ENCODE measurements around the gene C10orf90. TPM values are rescaled to one million over a fixed set of nuclear protein-coding genes. Genes with fewer than 3 reads are reported as not detected.

Gene C10orf90
- total RNA-seq, 1 experiment from 2014 or later = not detected

DNA sequence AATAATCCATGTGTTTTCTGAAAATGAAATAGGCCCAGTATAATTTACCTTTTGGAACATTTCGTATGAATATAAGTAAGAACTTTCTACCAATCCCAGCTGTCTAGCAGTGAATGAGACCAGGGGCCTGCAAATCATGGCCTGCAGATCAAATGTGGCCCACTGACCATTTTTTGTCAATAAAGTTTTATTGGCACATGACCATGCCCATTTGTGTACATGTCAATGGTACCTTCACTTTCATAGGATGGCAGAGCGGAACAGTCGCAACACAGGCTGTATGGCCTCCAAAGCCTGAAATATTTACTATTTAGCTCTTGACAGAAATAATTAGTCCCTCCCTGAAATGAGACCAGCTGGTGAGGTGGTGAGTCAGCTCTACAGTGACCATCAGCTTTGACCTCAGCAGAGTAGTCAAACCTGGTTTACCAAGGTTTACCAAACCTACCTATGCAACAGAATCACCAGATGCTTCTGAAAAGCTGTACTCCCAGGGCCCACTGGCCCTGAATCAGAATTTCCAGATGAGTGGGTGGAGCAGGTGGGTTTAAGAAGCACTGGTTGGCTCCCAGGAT is 13.8 kb upstream of the C10orf90 start:
- H4K8ac ChIP-seq (replicated peaks; ENCODE audit: insufficient read length, low read depth, low read length) = no peak overlapping the region
- no peak overlapping the region for H2BK20ac ChIP-seq (ENCODE audit: low read depth, low read length, poor library complexity, severe bottlenecking)
- no CpG with 5 or more reads among the region's 3 CpGs for WGBS (ENCODE audit: extremely low coverage, insufficient read length, low lambda C conversion rate)
- no peak overlapping the region for H3K14ac ChIP-seq (ENCODE audit: insufficient read depth, low read length)
- H3K23me2 ChIP-seq (ENCODE audit: insufficient read length, low read depth, low read length, poor library complexity, severe bottlenecking) = no peaks in the 10 kb centered on the region
- no peaks in the 10 kb centered on the region for H4K20me1 ChIP-seq (ENCODE audit: control insufficient read depth, insufficient read depth, insufficient read length)
- no peak overlapping the region; a peak in 1 of 7 replicates for H3K27ac Mint-ChIP-seq
- H3K79me2 ChIP-seq (ENCODE audit: insufficient read depth, low read length) = no peaks in the 10 kb centered on the region
- no peaks in the 10 kb centered on the region for H3K27me3 Mint-ChIP-seq (ENCODE audit: low read depth)
- DNase-seq = no peak
- no peaks in the 10 kb centered on the region for H3K27me3 ChIP-seq (ENCODE audit: insufficient read depth, low read length)
- TF ChIP-seq, protein P1, sequence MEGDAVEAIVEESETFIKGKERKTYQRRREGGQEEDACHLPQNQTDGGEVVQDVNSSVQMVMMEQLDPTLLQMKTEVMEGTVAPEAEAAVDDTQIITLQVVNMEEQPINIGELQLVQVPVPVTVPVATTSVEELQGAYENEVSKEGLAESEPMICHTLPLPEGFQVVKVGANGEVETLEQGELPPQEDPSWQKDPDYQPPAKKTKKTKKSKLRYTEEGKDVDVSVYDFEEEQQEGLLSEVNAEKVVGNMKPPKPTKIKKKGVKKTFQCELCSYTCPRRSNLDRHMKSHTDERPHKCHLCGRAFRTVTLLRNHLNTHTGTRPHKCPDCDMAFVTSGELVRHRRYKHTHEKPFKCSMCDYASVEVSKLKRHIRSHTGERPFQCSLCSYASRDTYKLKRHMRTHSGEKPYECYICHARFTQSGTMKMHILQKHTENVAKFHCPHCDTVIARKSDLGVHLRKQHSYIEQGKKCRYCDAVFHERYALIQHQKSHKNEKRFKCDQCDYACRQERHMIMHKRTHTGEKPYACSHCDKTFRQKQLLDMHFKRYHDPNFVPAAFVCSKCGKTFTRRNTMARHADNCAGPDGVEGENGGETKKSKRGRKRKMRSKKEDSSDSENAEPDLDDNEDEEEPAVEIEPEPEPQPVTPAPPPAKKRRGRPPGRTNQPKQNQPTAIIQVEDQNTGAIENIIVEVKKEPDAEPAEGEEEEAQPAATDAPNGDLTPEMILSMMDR (conservative IDR thresholded peaks at IDR 0.05) = no peak
- no peak overlapping the region for H2BK15ac ChIP-seq (ENCODE audit: low read depth, low read length)
- H3K4ac ChIP-seq (ENCODE audit: low read depth, low read length) = no peak overlapping the region
- no peak overlapping the region for H3K18ac ChIP-seq (ENCODE audit: insufficient read length, low read depth, low read length)
- no peak overlapping the region for H4K5ac ChIP-seq (ENCODE audit: insufficient read length, low read depth, low read length)
- H4K91ac ChIP-seq (ENCODE audit: insufficient read length, low read depth, low read length) = no peak overlapping the region
- no peak overlapping the region for H2BK5ac ChIP-seq (ENCODE audit: insufficient read length, low read length)
- no peaks in the 10 kb centered on the region for H3K79me1 ChIP-seq (ENCODE audit: insufficient read depth, low read depth, low read length, poor library complexity, severe bottlenecking)
- no peak overlapping the region for H3K27ac ChIP-seq (ENCODE audit: insufficient read length, low read depth, low read length)
- H2BK12ac ChIP-seq (ENCODE audit: insufficient read length, low read depth, low read length) = no peak overlapping the region
- no peaks in the 10 kb centered on the region; a peak in 2 of 5 replicates for H3K9me3 Mint-ChIP-seq
- H2AFZ ChIP-seq (ENCODE audit: low read length) = no peak overlapping the region
- no peak overlapping the region for H2AK5ac ChIP-seq (ENCODE audit: insufficient read length, low read length)
- H3K9ac ChIP-seq (ENCODE audit: extremely low read depth, insufficient read length, low read length) = no peak overlapping the region
- no peaks in the 10 kb centered on the region for H3K4me1 ChIP-seq (ENCODE audit: insufficient read depth, low read length)
- no peak overlapping the region for H3T11ph ChIP-seq (ENCODE audit: low read length)
- H3K56ac ChIP-seq (ENCODE audit: insufficient read length, low read depth, low read length) = no peak overlapping the region
- no peak overlapping the region for H3K4me2 ChIP-seq (ENCODE audit: insufficient read depth, insufficient read length, low read length)
- H3K23ac ChIP-seq (ENCODE audit: insufficient read length, low read depth, low read length) = no peak overlapping the region
- H2BK120ac ChIP-seq (ENCODE audit: low read depth, low read length, poor library complexity, severe bottlenecking) = no peak overlapping the region
- H3K4me1 Mint-ChIP-seq = peaks cover 13 to 14% of the 10 kb centered on the region in 2 experiments
- H3K9me3 ChIP-seq (ENCODE audit: control insufficient read depth, low read depth, low read length) = no peaks in the 10 kb centered on the region
- no peaks in the 10 kb centered on the region; a peak in 1 of 7 replicates for H3K36me3 Mint-ChIP-seq (ENCODE audit: insufficient read depth in 1 of 3, low read depth in 3 of 3)
- no peak overlapping the region for H3K4me3 Mint-ChIP-seq

All from H9 (cell line).